Measurements from ENCODE around the gene TYMP.

- TF ChIP-seq POLR2AphosphoS5 (IDR thresholded peaks at IDR 0.05; ENCODE audit: low read depth, low read length) (no peak), CTCF (IDR thresholded peaks at IDR 0.05) (no peak), REST (IDR thresholded peaks at IDR 0.05; ENCODE audit: insufficient read depth in 1 of 2, low read depth in 2 of 2, low read length in 1 of 2) (no peak), TCF7L2 (IDR thresholded peaks at IDR 0.05; ENCODE audit: low read depth, low read length) (no peak), SIN3A (IDR thresholded peaks at IDR 0.05; ENCODE audit: borderline replicate concordance, insufficient read depth, low read depth, low read length) (no peak)
Observed at GRCh38 chr22:50569041-50569459, 39.2 kb upstream of the TYMP start.
